Heart right ventricle (tissue), 16 donors: ENCODE data around the gene TAF12. TPM values are rescaled to one million over a fixed set of nuclear protein-coding genes. Genes with fewer than 3 reads are reported as not detected.

Experiments used
- ATAC-seq, 8 donors: fragments of 200-7000 bp; cut with Tn5 transposase; one replicate each; pipeline ENCODE4 v1.9.1; 2020; ENCODE audit warnings: mild to moderate bottlenecking in 8 of 8, moderate library complexity in 8 of 8, moderate number of reproducible peaks in 1 of 8
- DNase-seq, 2 donors: peaks; one replicate each; pipeline ENCODE4 v3.0.0-alpha.2; 2020
- H3K27ac ChIP-seq, 10 donors: fragments of 200-600 bp; sonication (generic) in 2 of 10; one replicate each; pipeline versions ENCODE4 v1.5.0 to v1.8.0; 2020 to 2022; ENCODE audit warnings: mild to moderate bottlenecking in 3 of 10
- H3K27me3 ChIP-seq, 7 donors: fragments of 200-600 bp; one replicate each; pipeline ENCODE4 v1.8.0; 2021 to 2022; ENCODE audit warnings: mild to moderate bottlenecking in 2 of 7
- H3K36me3 ChIP-seq, 9 donors: fragments of 200-600 bp; sonication (generic) in 1 of 9; one replicate each; pipeline versions ENCODE4 v1.5.0 to v1.8.0; 2020 to 2022; ENCODE audit warnings: mild to moderate bottlenecking in 2 of 9
- H3K4me1 ChIP-seq, 9 donors: fragments of 200-600 bp; sonication (generic) in 1 of 9; one replicate each; pipeline versions ENCODE4 v1.5.0 to v1.8.0; 2020 to 2022; ENCODE audit warnings: mild to moderate bottlenecking in 4 of 9
- H3K4me3 ChIP-seq, 10 donors: fragments of 200-600 bp; sonication (generic) in 2 of 10; one replicate each; pipeline versions ENCODE4 v1.5.0 to v1.8.0; 2020 to 2022; ENCODE audit warnings: mild to moderate bottlenecking in 7 of 10, moderate library complexity in 2 of 10
- H3K9me3 ChIP-seq, 11 donors: fragments of 200-600 bp in 10 of 11; sonication (generic) in 2 of 11; one replicate each; pipeline versions ENCODE4 v1.5.0 to v1.8.0; 2013 to 2022; ENCODE audit warnings: mild to moderate bottlenecking in 2 of 11, control low read depth in 1 of 11, moderate library complexity in 1 of 11
- CTCF ChIP-seq, 9 donors: fragments of 200-600 bp; sonication (generic) in 2 of 9; IDR thresholded peaks; one replicate each; pipeline versions ENCODE4 v1.5.0 to v1.8.0; 2021 to 2022; ENCODE audit warnings: antibody characterized with exemption in 9 of 9, mild to moderate bottlenecking in 5 of 9, moderate library complexity in 1 of 9
- WGBS, 2 donors: extraction: QIAGEN DNeasy Blood & Tissue Kit; methylation state at CpG; one replicate each; pipeline ENCODE4 v1.1.7; 2013; ENCODE audit warnings: inconsistent platforms in 1 of 2; 5-methylcytosine and 5-hydroxymethylcytosine counted together
- intact Hi-C, 10 donors: fragments of 100-400 bp; cut with DNase I; formaldehyde crosslinking; loops; one replicate each; pipeline versions ENCODE4 v1.11.1 to v1.14.2; 2022
- polyA plus RNA-seq, 2 donors: library from polyadenylated mRNA; stranded (reverse); fragments of 200-250 nt; gene quantifications; one replicate each; pipeline ENCODE4 v1.2.3, GENCODE V29; 2013
- total RNA-seq, 10 donors: library from RNA; stranded (reverse); fragmentation: NEBNext Ultra II Directional in 3 of 10; extraction: Animal tissue kit (Norgen Biotek cat#: 25700) in 3 of 10; gene quantifications; one replicate each; pipeline versions ENCODE4 v1.2.1 to v1.2.4, GENCODE V29; 2021 to 2023
- donor health status: Arrhythmogenic right ventricular cardiomyopathy.
- donor health status: ischemic (EF 13 %, LVEDD 7.1; RV severe dilation, severe dysfunction).
- donor health status: healthy with polysubstance abuse.
- donor health status: DM: no; HTN: yes; CAD: no.
- donor health status: DM: no; HTN: no; CAD: no.
- donor health status: ischemic (EF 25% LVEDD 6.9; RV normal size, moderate dysfunction).
- donor health status: ischemic (EF 25% LVEDD 5.7; RV mildly dilated, moderate dysfunction).
- donor health status: healthy.
- donor health status: DM: yes; HTN: yes; CAD: no.
- donor health status: Ischemic cardiomyopathy.
- donor health status: ischemic (EF 35%, LVEDD 5.7; RV mildly dilated, moderate dysfunction).
- donor health status: nonischemic (EF 11% LVEDD 7.7; RV severe dilation, severe dysfunction).
- donor health status: DM: yes; HTN: yes; CAD: no.
- donor health status: PGD.
- donor health status: ischemic (EF 29% LVEDD 5.4; RV normal size, mild dysfunction).
- donor health status: nonischemic (EF 23%, LVEDD 6.1; RV moderate dilation, normal function).

TAF12 gene
- total and polyA plus RNA-seq, 12 donors, result 17.2 to 41.6 (median 20.7) TPM

DNA sequence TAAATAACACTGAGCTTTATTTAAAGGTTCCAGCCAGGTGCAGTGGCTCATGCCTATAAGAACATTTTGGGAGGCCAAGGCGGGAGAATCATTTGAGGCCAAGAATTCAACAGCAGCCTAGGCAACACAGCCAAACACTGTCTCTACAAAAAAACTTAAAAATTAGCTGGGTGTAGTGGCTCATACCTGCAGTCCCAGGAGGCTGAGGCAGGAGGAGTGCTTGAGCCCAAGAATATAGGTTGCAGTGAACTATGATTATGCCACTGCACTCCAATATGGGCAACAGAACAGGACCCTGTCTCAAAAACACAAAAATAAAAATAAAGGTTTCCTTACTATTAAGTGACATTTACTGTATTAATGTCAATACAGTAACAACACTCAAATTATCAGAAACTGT lies 2.1 kb downstream of the TAF12 start:
- H3K27ac ChIP-seq, result no peak overlapping the region

GRCh38 chr1:28632560-28632959 lies 10.3 kb downstream of the TAF12 start:
- Histone ChIP-seq H3K4me3 (no peak overlapping the region), H3K9me3 (no peaks in the 10 kb centered on the region), H3K4me1 (no peaks in the 10 kb centered on the region), H3K27me3 (no peaks in the 10 kb centered on the region), H3K27ac (no peak overlapping the region), H3K36me3 (peaks cover 0 to 4% (median 0%) of the 10 kb centered on the region in 9 donors)
- intact Hi-C loops, result no loop called here
- ATAC-seq (no peak), DNase-seq (no peak)
- 96% methylated on average over 4 of the region's 4 CpGs for WGBS, 2 donors
- TF ChIP-seq CTCF (IDR thresholded peaks at IDR 0.05), result no peak

More for the DNA sequence above, 2.1 kb downstream of the TAF12 start:
- no peak for TF ChIP-seq CTCF (IDR thresholded peaks at IDR 0.05)
- H3K27me3 ChIP-seq, result no peaks in the 10 kb centered on the region
- DNase-seq (no peak), ATAC-seq (no peak)
- H3K4me1 ChIP-seq, result peaks cover 0 to 36% (median 28%) of the 10 kb centered on the region in 9 donors
- intact Hi-C loops, result loop anchor here in 7 of 10 donors (5.0 to 10.0 kb wide), 7 partner anchors 97 to 542 kb away; partner anchors contain the start of genes YTHDF2 (in 2 of the 7) and SRSF4 (in 1 of the 7)
- WGBS, 2 donors, result 85 to 96% methylated on average over 1 of the region's 1 CpG
- H3K9me3 ChIP-seq, result no peaks in the 10 kb centered on the region
- no peak overlapping the region for H3K4me3 ChIP-seq
- no peaks in the 10 kb centered on the region for H3K36me3 ChIP-seq

- H3K4me3 ChIP-seq, result no peak overlapping the region
- H3K9me3 ChIP-seq, result no peaks in the 10 kb centered on the region
- peaks cover 0 to 4% (median 0%) of the 10 kb centered on the region in 9 donors for H3K36me3 ChIP-seq
- no peak for ATAC-seq
- H3K27ac ChIP-seq, result no peak overlapping the region
- no peaks in the 10 kb centered on the region for H3K27me3 ChIP-seq
- no peak for TF ChIP-seq CTCF (IDR thresholded peaks at IDR 0.05)
- no peaks in the 10 kb centered on the region for H3K4me1 ChIP-seq
- DNase-seq, result no peak
- WGBS, 2 donors, result 92 to 97% methylated on average over 1 of the region's 1 CpG
- intact Hi-C loops, result no loop called here
Observed at GRCh38 chr1:28631713-28632112, 11.2 kb downstream of the TAF12 start.

DNA sequence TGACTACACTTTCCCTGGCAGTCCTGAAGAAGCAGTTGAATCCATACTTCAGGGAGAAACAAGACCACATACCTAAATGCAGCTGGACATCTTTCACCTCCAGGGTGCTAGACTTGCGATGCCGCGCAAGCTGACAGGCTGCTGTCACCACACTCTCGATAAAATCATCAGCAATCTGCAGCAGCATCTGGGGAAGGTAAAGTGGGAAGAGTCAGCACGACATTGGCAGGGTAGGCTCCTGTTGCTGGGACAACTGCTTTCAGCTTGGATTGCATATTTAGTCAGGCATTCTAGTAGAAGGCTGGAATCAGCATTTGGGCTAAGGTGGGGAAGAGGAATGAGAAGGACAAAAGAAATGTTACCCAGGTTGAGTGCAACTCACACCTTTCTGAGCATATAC lies 29.7 kb downstream of the TAF12 start:
- Histone ChIP-seq H3K4me3 (no peak overlapping the region), H3K27me3 (no peaks in the 10 kb centered on the region), H3K4me1 (no peaks in the 10 kb centered on the region), H3K27ac (no peak overlapping the region), H3K36me3 (peaks cover 0 to 100% (median 57%) of the 10 kb centered on the region in 9 donors), H3K9me3 (no peaks in the 10 kb centered on the region)
- DNase-seq, result no peak
- intact Hi-C loops, result no loop called here
- no peak for TF ChIP-seq CTCF (IDR thresholded peaks at IDR 0.05)
- WGBS, 2 donors, result 73 to 81% methylated on average over 5 of the region's 5 CpGs
- ATAC-seq, result no peak
